ENCODE measurements around the gene HOXB7.

The HOXB7 gene

GRCh38 chr17:48606892-48607614, 3.8 kb downstream of the HOXB7 start:
- no peak for DNase-seq

- DNase-seq: no peak
Measured at GRCh38 chr17:48605991-48606891, 4.6 kb downstream of the HOXB7 start.

GRCh38 chr17:48605409-48605919, 5.4 kb downstream of the HOXB7 start:
- no peak for DNase-seq

- DNase-seq: no peak
Measured at GRCh38 chr17:48604770-48605329, 6.0 kb downstream of the HOXB7 start, which contains the start of gene HOXB6. Gene HOXB6 (minus strand): TSS chr17:48604986. CDS start chr17:48598150, 6,836 bp downstream.

GRCh38 chr17:48603959-48604769, 6.7 kb downstream of the HOXB7 start:
- no peak for DNase-seq

- DNase-seq: no peak
Measured at GRCh38 chr17:48601539-48602425, 9.0 kb downstream of the HOXB7 start.

- no peak for DNase-seq
Measured at GRCh38 chr17:48601207-48601538, 9.6 kb downstream of the HOXB7 start.

GRCh38 chr17:48600244-48601098, 10.3 kb downstream of the HOXB7 start:
- no peak for DNase-seq

GRCh38 chr17:48599354-48599753, 11.5 kb downstream of the HOXB7 start:
- no peak for DNase-seq

- DNase-seq: no peak
Measured at GRCh38 chr17:48598736-48599135, 12.1 kb downstream of the HOXB7 start.

GRCh38 chr17:48597778-48598631, 12.8 kb downstream of the HOXB7 start:
- no peak for DNase-seq

GRCh38 chr17:48597528-48597777, 13.4 kb downstream of the HOXB7 start:
- DNase-seq: no peak

- DNase-seq: no peak
Measured at GRCh38 chr17:48596735-48597527, 13.9 kb downstream of the HOXB7 start.

GRCh38 chr17:48596000-48596734, 14.7 kb downstream of the HOXB7 start:
- no peak for DNase-seq

- no peak for DNase-seq
Measured at GRCh38 chr17:48595278-48595999, 15.4 kb downstream of the HOXB7 start.

GRCh38 chr17:48594538-48595277, 16.1 kb downstream of the HOXB7 start:
- no peak for DNase-seq

Measured in NCI-H1694 (cell line).